ENCODE data around the gene DNAJC3.

DNA sequence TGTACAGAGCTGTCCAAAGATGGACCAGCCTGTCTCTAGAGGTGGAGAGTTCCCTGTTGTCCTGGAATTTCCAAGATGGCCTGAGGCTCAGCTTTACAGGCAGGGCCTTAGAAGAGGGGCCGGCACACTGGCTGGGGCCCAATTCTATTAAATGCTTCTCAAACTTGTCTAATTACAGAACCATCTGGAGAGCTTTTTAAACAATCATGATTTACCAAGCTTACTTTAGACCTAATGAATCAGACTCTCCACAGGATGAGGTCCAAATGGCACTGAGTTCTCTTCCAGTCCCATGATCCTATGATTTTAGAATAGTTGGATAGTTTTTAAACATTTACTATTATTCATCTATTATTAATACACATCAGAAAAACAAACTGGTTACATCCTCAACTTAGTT, 123.5 kb downstream of the DNAJC3 start:
- TF ChIP-seq CTCF (IDR thresholded peaks at IDR 0.05) (no peak), ZFX (IDR thresholded peaks at IDR 0.05; ENCODE audit: borderline replicate concordance) (no peak)
